A549 (cell line): ENCODE data around the gene NDUFC2. TPM values are rescaled to one million over a fixed set of nuclear protein-coding genes. Genes with fewer than 3 reads are reported as not detected.
A peak's percentile ranks its signal among the peaks of the same experiment; 100 is the strongest.

ENCODE experiments used
- ATAC-seq, 2 experiments: fragments of 200-7000 bp in 1 of 2; fragments of >200 bp in 1 of 2; cut with Nextera tagmentation in 1 of 2; cut with Tn5 transposase in 1 of 2; 3 replicates each; pipeline versions ENCODE4 v1.8.0 to v1.9.1; 2018 to 2020; ENCODE audit warnings: mild to moderate bottlenecking in 1 of 2, moderate library complexity in 1 of 2
- CTCF ChIA-PET: fragments of 300-600 bp; sonication (Branson Sonifier 250); formaldehyde crosslinking; extraction: SDS; loops from one replicate; lab custom pipeline; 2021; ENCODE audit warnings: antibody characterized with exemption, inconsistent platforms; lab: Yijun Ruan, JAX
- POLR2A ChIA-PET: fragments of 350-600 bp; formaldehyde crosslinking; extraction: SDS; loops from one replicate; lab custom pipeline; 2021; ENCODE audit warnings: antibody characterized with exemption, inconsistent platforms; lab: Yijun Ruan, JAX
- DNase-seq, 2 experiments: peaks; one replicate each; pipeline versions ENCODE4 v3.0.0 to v3.0.0-alpha.2; 2011 to 2016; ENCODE audit warnings: low read depth in 1 of 2, low spot score in 1 of 2
- FAIRE-seq: peaks from 2 replicates; lab custom pipeline; 2011; peaks lifted over from hg19 to GRCh38; lab: Jason Lieb, UNC
- H3K27ac ChIP-seq, 2 experiments: fragments of >200 bp; sonication (Bioruptor Twin); formaldehyde crosslinking; 3 replicates each; pipeline ENCODE4 v1.5.1; 2016 to 2017
- H3K4me1 ChIP-seq: fragments of >200 bp; sonication (Bioruptor Twin); formaldehyde crosslinking; 3 replicates; pipeline ENCODE4 v1.6.1; 2016
- H3K4me2 ChIP-seq: fragments of >200 bp; sonication (Bioruptor Twin); formaldehyde crosslinking; 3 replicates; pipeline ENCODE4 v1.6.1; 2016
- H3K4me3 ChIP-seq: fragments of >200 bp; sonication (Bioruptor Twin); formaldehyde crosslinking; 3 replicates; pipeline ENCODE4 v1.5.1; 2016
- H3K9me3 ChIP-seq: fragments of >200 bp; sonication (Bioruptor Twin); formaldehyde crosslinking; 3 replicates; pipeline ENCODE4 v1.6.1; 2016
- CBX2 ChIP-seq: fragments of 200-600 bp; sonication (generic); IDR thresholded peaks from 2 replicates; pipeline ENCODE4 v1.6.1; 2016; ENCODE audit warnings: low read depth, mild to moderate bottlenecking, borderline replicate concordance
- EP300 ChIP-seq, 2 experiments: fragments of >200 bp; sonication (Bioruptor Twin); formaldehyde crosslinking; IDR thresholded peaks; 2 replicates in 1 of 2; 3 replicates in 1 of 2; pipeline ENCODE4 v1.6.1; 2016 to 2017
- FOSL2 ChIP-seq, 2 experiments: fragments of 450-650 bp in 1 of 2; fragments of >200 bp in 1 of 2; sonication (Bioruptor Twin) in 1 of 2; formaldehyde crosslinking; IDR thresholded peaks; 2 replicates each; pipeline versions ENCODE4 v1.5.0 to v1.6.1; 2016 to 2020; ENCODE audit warnings: mild to moderate bottlenecking in 1 of 2, moderate library complexity in 1 of 2
- HDAC2 ChIP-seq: fragments of 200-600 bp; sonication (generic); IDR thresholded peaks from 2 replicates; pipeline ENCODE4 v1.6.1; 2016
- HOXA7 ChIP-seq: fragments of 250-450 bp; sonication (Bioruptor Pico); IDR thresholded peaks from 2 replicates; pipeline ENCODE4 v1.5.0; 2020; ENCODE audit warnings: mild to moderate bottlenecking, moderate library complexity
- HOXB13 ChIP-seq: fragments of 250-450 bp; sonication (Bioruptor Pico); IDR thresholded peaks from 2 replicates; pipeline ENCODE4 v1.5.0; 2020; ENCODE audit warnings: low read depth, mild to moderate bottlenecking, moderate library complexity
- KDM1A ChIP-seq: fragments of 200-600 bp; sonication (generic); IDR thresholded peaks from 2 replicates; pipeline ENCODE4 v1.6.1; 2016; ENCODE audit warnings: low read depth, mild to moderate bottlenecking
- KDM5A ChIP-seq: fragments of 200-600 bp; sonication (generic); IDR thresholded peaks from 2 replicates; pipeline ENCODE4 v1.6.1; 2016; ENCODE audit warnings: antibody characterized with exemption, mild to moderate bottlenecking
- MAFK ChIP-seq: fragments of 450-650 bp; IDR thresholded peaks from 2 replicates; pipeline ENCODE4 v1.6.1; 2014; ENCODE audit not compliant: partially characterized antibody
- MAZ ChIP-seq: fragments of 150-350 bp; IDR thresholded peaks from 2 replicates; pipeline ENCODE4 v1.6.1; 2014; ENCODE audit warnings: antibody characterized with exemption, low read depth, low read length, borderline replicate concordance
- MYC ChIP-seq: IDR thresholded peaks from 2 replicates; pipeline ENCODE4 v1.6.1; 2012; ENCODE audit warnings: mild to moderate bottlenecking, inconsistent platforms, low read length, improper control_type of control experiment, borderline replicate concordance
- RAD21 ChIP-seq, 2 experiments: fragments of >200 bp in 1 of 2; sonication (Bioruptor Twin) in 1 of 2; formaldehyde crosslinking in 1 of 2; IDR thresholded peaks in 1 of 2; conservative IDR thresholded peaks in 1 of 2; 2 replicates in 1 of 2; 3 replicates in 1 of 2; pipeline ENCODE4 v1.6.1; 2012 to 2018; ENCODE audit warnings: inconsistent platforms in 1 of 2
- RARB ChIP-seq: fragments of 250-450 bp; sonication (Bioruptor Pico); IDR thresholded peaks from 2 replicates; pipeline ENCODE4 v1.8.0; 2021; ENCODE audit warnings: mild to moderate bottlenecking, moderate library complexity
- RFX5 ChIP-seq: fragments of 450-650 bp; IDR thresholded peaks from 2 replicates; pipeline ENCODE4 v1.7.1; 2014; ENCODE audit warnings: antibody characterized with exemption, mild to moderate bottlenecking, moderate library complexity
- RNF2 ChIP-seq: fragments of 200-600 bp; sonication (generic); IDR thresholded peaks from 2 replicates; pipeline ENCODE4 v1.6.1; 2016; ENCODE audit warnings: low read depth, mild to moderate bottlenecking, antibody characterized with exemption, moderate library complexity, borderline replicate concordance
- SREBF2 ChIP-seq: fragments of 450-650 bp; IDR thresholded peaks from 2 replicates; pipeline ENCODE4 v1.6.1; 2014; ENCODE audit warnings: mild to moderate bottlenecking, moderate library complexity
- TFCP2L1 ChIP-seq: fragments of 250-450 bp; sonication (Bioruptor Pico); IDR thresholded peaks from 2 replicates; pipeline ENCODE4 v1.5.0; 2021; ENCODE audit warnings: mild to moderate bottlenecking
- TP53 ChIP-seq: fragments of 250-450 bp; sonication (Bioruptor Pico); IDR thresholded peaks from 2 replicates; pipeline ENCODE4 v1.5.0; 2021; ENCODE audit warnings: mild to moderate bottlenecking, moderate library complexity
- ZFP36 ChIP-seq: fragments of 450-650 bp; IDR thresholded peaks from 2 replicates; pipeline ENCODE4 v1.6.1; 2014; ENCODE audit warnings: borderline replicate concordance; ENCODE audit not compliant: partially characterized antibody
- WGBS: methylation state at CpG from one replicate; pipeline ENCODE4 v1.1.6; 2017; ENCODE audit errors: missing lambda C conversion rate; 5-methylcytosine and 5-hydroxymethylcytosine counted together
- polyA plus RNA-seq, 4 experiments: library from polyadenylated mRNA; depleted of rRNA in 3 of 4; stranded (reverse); fragments of >200 nt; fragmentation: RNase III in 1 of 4; extraction: RNeasy Plus Mini Kit Qiagen cat#74134 plus additional on column Dnase treatment in 1 of 4; gene quantifications; 2 replicates in 3 of 4; 3 replicates in 1 of 4; pipeline ENCODE4 v1.2.3, GENCODE V29; 2011 to 2017
- TF ChIP-seq, protein P1 (sequence below): fragments of 250-450 bp; sonication (Bioruptor Pico); IDR thresholded peaks from 2 replicates; pipeline ENCODE4 v1.5.0; 2021; ENCODE audit warnings: mild to moderate bottlenecking, moderate library complexity, borderline replicate concordance
- TF ChIP-seq, protein P2 (sequence below): fragments of 200-600 bp; sonication (generic); IDR thresholded peaks from 2 replicates; pipeline ENCODE4 v1.6.1; 2016; ENCODE audit warnings: antibody characterized with exemption, mild to moderate bottlenecking, moderate library complexity
- TF ChIP-seq, protein P3 (sequence below): fragments of >200 bp; sonication (Bioruptor Twin); formaldehyde crosslinking; IDR thresholded peaks from 2 replicates; pipeline ENCODE4 v1.6.1; 2016
- TF ChIP-seq, protein P4 (sequence below): fragments of >200 bp; sonication (Bioruptor Twin); formaldehyde crosslinking; IDR thresholded peaks from 3 replicates; pipeline ENCODE4 v1.5.1; 2016
- TF ChIP-seq, protein P5 (sequence below): fragments of 250-450 bp; sonication (Bioruptor Pico); IDR thresholded peaks from 2 replicates; pipeline ENCODE4 v1.5.0; 2020; ENCODE audit warnings: low read depth, mild to moderate bottlenecking, moderate library complexity
- TF ChIP-seq, protein P6 (sequence below): fragments of 450-650 bp; IDR thresholded peaks from 2 replicates; pipeline ENCODE4 v1.6.1; 2014; ENCODE audit warnings: antibody characterized with exemption

NDUFC2 gene
- polyA plus RNA-seq, 2 of the 4 experiments (the other 2 are of a cell fraction): 148 to 277 TPM

DNA sequence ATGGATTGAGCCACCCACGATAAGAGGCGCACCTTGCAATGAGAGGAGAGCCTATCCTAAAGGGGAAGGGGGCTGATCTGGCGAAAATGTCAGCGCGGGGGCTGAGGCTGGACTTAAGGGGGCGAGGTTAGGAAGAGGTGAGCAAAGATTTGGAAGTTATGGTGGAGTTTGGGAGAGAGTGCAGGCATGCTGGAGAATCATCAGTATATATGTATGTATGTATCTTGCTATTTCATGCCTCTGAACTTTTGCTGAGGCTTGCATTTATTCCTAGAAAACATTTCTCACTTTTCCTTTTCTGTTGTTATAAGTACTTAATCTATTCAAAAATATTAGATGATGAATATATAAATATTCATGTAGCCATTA is 33.2 kb downstream of the NDUFC2 start:
- DNase-seq (no peak), FAIRE-seq (no peak), ATAC-seq (peak; percentile 51 to 73)
- no peak overlapping the region for H3K4me3 ChIP-seq
- WGBS: 17% methylated on average over 6 of the region's 6 CpGs
- H3K27ac ChIP-seq: peak overlapping the region in 1 of 2 experiments; percentile 78; a peak in 4 of 6 replicates
- CTCF ChIA-PET: interaction anchor here (0.7 to 5.9 kb wide), 25 partner anchors 8 to 842 kb away, joined by 3 to 59 read pairs (median 7); partner anchors contain the start of gene THRSP
- peak overlapping the region; percentile 74 for H3K4me2 ChIP-seq
- POLR2A ChIA-PET: interaction anchor here (1.6 kb wide), 1 partner anchor 52 kb away, joined by 12 read pairs; the partner anchor contains the start of gene INTS4
- peaks cover 12% of the 10 kb centered on the region for H3K4me1 ChIP-seq
- peak; percentile 54 for TF ChIP-seq MAFK
- TF ChIP-seq MYC: no peak
- no peak for TF ChIP-seq EP300 (IDR thresholded peaks at IDR 0.05)
- TF ChIP-seq, protein P1, sequence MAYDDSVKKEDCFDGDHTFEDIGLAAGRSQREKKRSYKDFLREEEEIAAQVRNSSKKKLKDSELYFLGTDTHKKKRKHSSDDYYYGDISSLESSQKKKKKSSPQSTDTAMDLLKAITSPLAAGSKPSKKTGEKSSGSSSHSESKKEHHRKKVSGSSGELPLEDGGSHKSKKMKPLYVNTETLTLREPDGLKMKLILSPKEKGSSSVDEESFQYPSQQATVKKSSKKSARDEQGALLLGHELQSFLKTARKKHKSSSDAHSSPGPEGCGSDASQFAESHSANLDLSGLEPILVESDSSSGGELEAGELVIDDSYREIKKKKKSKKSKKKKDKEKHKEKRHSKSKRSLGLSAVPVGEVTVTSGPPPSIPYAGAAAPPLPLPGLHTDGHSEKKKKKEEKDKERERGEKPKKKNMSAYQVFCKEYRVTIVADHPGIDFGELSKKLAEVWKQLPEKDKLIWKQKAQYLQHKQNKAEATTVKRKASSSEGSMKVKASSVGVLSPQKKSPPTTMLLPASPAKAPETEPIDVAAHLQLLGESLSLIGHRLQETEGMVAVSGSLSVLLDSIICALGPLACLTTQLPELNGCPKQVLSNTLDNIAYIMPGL: no peak
- no peak for TF ChIP-seq KDM5A
- TF ChIP-seq RFX5: no peak
- TF ChIP-seq, protein P2, sequence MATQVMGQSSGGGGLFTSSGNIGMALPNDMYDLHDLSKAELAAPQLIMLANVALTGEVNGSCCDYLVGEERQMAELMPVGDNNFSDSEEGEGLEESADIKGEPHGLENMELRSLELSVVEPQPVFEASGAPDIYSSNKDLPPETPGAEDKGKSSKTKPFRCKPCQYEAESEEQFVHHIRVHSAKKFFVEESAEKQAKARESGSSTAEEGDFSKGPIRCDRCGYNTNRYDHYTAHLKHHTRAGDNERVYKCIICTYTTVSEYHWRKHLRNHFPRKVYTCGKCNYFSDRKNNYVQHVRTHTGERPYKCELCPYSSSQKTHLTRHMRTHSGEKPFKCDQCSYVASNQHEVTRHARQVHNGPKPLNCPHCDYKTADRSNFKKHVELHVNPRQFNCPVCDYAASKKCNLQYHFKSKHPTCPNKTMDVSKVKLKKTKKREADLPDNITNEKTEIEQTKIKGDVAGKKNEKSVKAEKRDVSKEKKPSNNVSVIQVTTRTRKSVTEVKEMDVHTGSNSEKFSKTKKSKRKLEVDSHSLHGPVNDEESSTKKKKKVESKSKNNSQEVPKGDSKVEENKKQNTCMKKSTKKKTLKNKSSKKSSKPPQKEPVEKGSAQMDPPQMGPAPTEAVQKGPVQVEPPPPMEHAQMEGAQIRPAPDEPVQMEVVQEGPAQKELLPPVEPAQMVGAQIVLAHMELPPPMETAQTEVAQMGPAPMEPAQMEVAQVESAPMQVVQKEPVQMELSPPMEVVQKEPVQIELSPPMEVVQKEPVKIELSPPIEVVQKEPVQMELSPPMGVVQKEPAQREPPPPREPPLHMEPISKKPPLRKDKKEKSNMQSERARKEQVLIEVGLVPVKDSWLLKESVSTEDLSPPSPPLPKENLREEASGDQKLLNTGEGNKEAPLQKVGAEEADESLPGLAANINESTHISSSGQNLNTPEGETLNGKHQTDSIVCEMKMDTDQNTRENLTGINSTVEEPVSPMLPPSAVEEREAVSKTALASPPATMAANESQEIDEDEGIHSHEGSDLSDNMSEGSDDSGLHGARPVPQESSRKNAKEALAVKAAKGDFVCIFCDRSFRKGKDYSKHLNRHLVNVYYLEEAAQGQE: no peak
- H3K9me3 ChIP-seq: no peaks in the 10 kb centered on the region

DNA sequence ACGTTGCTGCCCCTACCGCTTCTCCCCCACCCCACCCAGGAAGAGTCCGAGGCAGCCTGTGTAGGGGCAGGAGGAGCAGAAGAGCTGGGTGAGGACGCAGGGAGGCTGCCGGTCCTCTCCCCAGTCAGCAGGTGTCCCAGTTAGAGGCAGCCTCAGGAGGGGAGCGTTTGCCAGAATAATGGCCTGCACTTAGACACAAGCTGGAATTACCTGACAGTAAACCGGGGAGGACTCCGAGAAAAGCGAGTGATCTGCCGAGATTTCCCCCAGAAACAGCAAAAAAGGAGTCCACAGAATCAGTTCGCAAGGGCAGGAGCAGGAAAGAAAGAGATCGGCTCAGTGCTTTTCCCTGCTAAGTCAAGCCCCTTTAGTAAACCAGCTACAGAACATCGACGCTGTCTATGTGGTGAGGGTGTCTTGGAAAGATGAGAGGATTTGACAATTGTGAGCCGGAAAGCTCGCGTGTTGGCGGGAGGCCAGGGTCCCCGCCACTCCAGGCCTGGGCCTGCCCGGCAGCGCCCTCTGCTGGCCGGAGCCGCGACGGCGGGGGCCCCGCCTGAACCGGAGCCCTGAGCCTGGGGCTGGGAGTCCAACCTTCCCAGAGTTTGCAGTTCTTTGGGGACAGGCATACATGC is 33.7 kb downstream of the NDUFC2 start:
- 12% methylated on average over 27 of the region's 28 CpGs for WGBS
- ChIA-PET POLR2A (interaction anchor here (1.6 kb wide), 1 partner anchor 51 kb away, joined by 12 read pairs; the partner anchor contains the start of gene INTS4), CTCF (interaction anchor here (0.6 to 5.9 kb wide), 35 partner anchors 9 to 842 kb away, joined by 3 to 59 read pairs (median 4); partner anchors contain the start of genes INTS4 and THRSP)
- no peak for FAIRE-seq
- Histone ChIP-seq H3K4me1 (peaks cover 10% of the 10 kb centered on the region), H3K4me3 (peak overlapping the region; percentile 39), H3K27ac (peak overlapping the region; percentile 47 to 78), H3K9me3 (no peaks in the 10 kb centered on the region), H3K4me2 (peak overlapping the region; percentile 74)
- DNase-seq: peak; percentile 50 to 81
- peak; percentile 95 to 97 for ATAC-seq
- TF ChIP-seq RAD21 (conservative IDR thresholded peaks at IDR 0.05 in 1 of 2, IDR thresholded peaks at IDR 0.05 in 1 of 2) (peak; percentile 81 to 95), MYC (no peak), HDAC2 (no peak), HOXA7 (no peak), RARB (CRISPR knock-in tag) (no peak), CBX2 (no peak), TP53 (CRISPR knock-in tag) (no peak), MAZ (0 out of 2 replicates have a peak, but pooled peaks have one; percentile 36), FOSL2 (IDR thresholded peaks at IDR 0.05) (no peak), FOSL2 (CRISPR knock-in tag; IDR thresholded peaks at IDR 0.05) (no peak), HOXB13 (CRISPR knock-in tag) (no peak), TFCP2L1 (CRISPR knock-in tag) (no peak), KDM1A (no peak), SREBF2 (no peak), RNF2 (no peak), RFX5 (0 out of 2 replicates have a peak, but pooled peaks have one; percentile 32), MAFK (no peak), ZFP36 (no peak)
- TF ChIP-seq, protein P3, sequence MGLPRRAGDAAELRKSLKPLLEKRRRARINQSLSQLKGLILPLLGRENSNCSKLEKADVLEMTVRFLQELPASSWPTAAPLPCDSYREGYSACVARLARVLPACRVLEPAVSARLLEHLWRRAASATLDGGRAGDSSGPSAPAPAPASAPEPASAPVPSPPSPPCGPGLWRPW: no peak
- TF ChIP-seq, protein P4, sequence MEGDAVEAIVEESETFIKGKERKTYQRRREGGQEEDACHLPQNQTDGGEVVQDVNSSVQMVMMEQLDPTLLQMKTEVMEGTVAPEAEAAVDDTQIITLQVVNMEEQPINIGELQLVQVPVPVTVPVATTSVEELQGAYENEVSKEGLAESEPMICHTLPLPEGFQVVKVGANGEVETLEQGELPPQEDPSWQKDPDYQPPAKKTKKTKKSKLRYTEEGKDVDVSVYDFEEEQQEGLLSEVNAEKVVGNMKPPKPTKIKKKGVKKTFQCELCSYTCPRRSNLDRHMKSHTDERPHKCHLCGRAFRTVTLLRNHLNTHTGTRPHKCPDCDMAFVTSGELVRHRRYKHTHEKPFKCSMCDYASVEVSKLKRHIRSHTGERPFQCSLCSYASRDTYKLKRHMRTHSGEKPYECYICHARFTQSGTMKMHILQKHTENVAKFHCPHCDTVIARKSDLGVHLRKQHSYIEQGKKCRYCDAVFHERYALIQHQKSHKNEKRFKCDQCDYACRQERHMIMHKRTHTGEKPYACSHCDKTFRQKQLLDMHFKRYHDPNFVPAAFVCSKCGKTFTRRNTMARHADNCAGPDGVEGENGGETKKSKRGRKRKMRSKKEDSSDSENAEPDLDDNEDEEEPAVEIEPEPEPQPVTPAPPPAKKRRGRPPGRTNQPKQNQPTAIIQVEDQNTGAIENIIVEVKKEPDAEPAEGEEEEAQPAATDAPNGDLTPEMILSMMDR: peak; percentile 99
- TF ChIP-seq, protein P5, sequence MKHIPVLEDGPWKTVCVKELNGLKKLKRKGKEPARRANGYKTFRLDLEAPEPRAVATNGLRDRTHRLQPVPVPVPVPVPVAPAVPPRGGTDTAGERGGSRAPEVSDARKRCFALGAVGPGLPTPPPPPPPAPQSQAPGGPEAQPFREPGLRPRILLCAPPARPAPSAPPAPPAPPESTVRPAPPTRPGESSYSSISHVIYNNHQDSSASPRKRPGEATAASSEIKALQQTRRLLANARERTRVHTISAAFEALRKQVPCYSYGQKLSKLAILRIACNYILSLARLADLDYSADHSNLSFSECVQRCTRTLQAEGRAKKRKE (CRISPR knock-in tag): no peak
- TF ChIP-seq, protein P6, sequence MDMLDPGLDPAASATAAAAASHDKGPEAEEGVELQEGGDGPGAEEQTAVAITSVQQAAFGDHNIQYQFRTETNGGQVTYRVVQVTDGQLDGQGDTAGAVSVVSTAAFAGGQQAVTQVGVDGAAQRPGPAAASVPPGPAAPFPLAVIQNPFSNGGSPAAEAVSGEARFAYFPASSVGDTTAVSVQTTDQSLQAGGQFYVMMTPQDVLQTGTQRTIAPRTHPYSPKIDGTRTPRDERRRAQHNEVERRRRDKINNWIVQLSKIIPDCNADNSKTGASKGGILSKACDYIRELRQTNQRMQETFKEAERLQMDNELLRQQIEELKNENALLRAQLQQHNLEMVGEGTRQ: no peak
